Eye (tissue), 1 donor: ENCODE data around the gene SLC9C2.
"Not testable (repeated sequence)": the region's sequence is repeated elsewhere in the genome, so short reads cannot be mapped to it uniquely, and the experiment has no call there.

ENCODE experiments used
- DNase-seq: peaks from one replicate; pipeline ENCODE4 v3.0.0-alpha.2; 2015

SLC9C2 gene

GRCh38 chr1:173520799-173521198, 82.1 kb downstream of the SLC9C2 start:
- no peak for DNase-seq

- not testable (repeated sequence) for DNase-seq
These were observed 88.4 kb downstream of the SLC9C2 start for GRCh38 chr1:173514503-173514902.

GRCh38 chr1:173509797-173510196, 93.1 kb downstream of the SLC9C2 start:
- DNase-seq, result no peak

- DNase-seq, result no peak
These were observed 94.3 kb downstream of the SLC9C2 start for GRCh38 chr1:173508541-173508940.

- no peak for DNase-seq
These were observed 95.0 kb downstream of the SLC9C2 start for GRCh38 chr1:173507847-173508209.

- peak; percentile 86 for DNase-seq
These were observed 95.5 kb downstream of the SLC9C2 start for GRCh38 chr1:173507205-173507846.

- DNase-seq, result no peak
These were observed 96.4 kb downstream of the SLC9C2 start for GRCh38 chr1:173506437-173506836.

GRCh38 chr1:173505391-173505790, 97.5 kb downstream of the SLC9C2 start:
- no peak for DNase-seq

GRCh38 chr1:173504268-173504667, 98.6 kb downstream of the SLC9C2 start:
- no peak for DNase-seq

GRCh38 chr1:173503391-173503790, 99.5 kb downstream of the SLC9C2 start:
- DNase-seq, result no peak

GRCh38 chr1:173502104-173502503, 100.8 kb downstream of the SLC9C2 start:
- DNase-seq, result no peak

- no peak for DNase-seq
These were observed 103.1 kb downstream of the SLC9C2 start for GRCh38 chr1:173499729-173500128.

GRCh38 chr1:173496757-173497320, 106.0 kb downstream of the SLC9C2 start:
- no peak for DNase-seq

- no peak for DNase-seq
These were observed 107.1 kb downstream of the SLC9C2 start for GRCh38 chr1:173495609-173496267.

GRCh38 chr1:173493125-173493524, 109.7 kb downstream of the SLC9C2 start:
- not testable (repeated sequence) for DNase-seq

GRCh38 chr1:173491508-173491907, 111.4 kb downstream of the SLC9C2 start:
- DNase-seq, result no peak

- DNase-seq, result no peak
These were observed 112.9 kb downstream of the SLC9C2 start for GRCh38 chr1:173489929-173490328.

- no peak for DNase-seq
These were observed 113.7 kb downstream of the SLC9C2 start for GRCh38 chr1:173489149-173489600.

- DNase-seq, result no peak
These were observed 114.9 kb downstream of the SLC9C2 start for GRCh38 chr1:173488001-173488400.

GRCh38 chr1:173485401-173485800, 117.5 kb downstream of the SLC9C2 start:
- DNase-seq, result no peak

- DNase-seq, result no peak
These were observed 118.6 kb downstream of the SLC9C2 start for GRCh38 chr1:173484276-173484675.

GRCh38 chr1:173482683-173483082, 120.2 kb downstream of the SLC9C2 start:
- no peak for DNase-seq

- DNase-seq, result no peak
These were observed 121.6 kb downstream of the SLC9C2 start for GRCh38 chr1:173481195-173481772.

GRCh38 chr1:173479649-173480048, 123.2 kb downstream of the SLC9C2 start:
- no peak for DNase-seq
